Measurements from ENCODE around the gene GTF2H2. TPM values are rescaled to one million over a fixed set of nuclear protein-coding genes. Genes with fewer than 3 reads are reported as not detected.
"Not testable (repeated sequence)": the region's sequence is repeated elsewhere in the genome, so short reads cannot be mapped to it uniquely, and the experiment has no call there.

Gene GTF2H2
- 10 to 100 TPM; 15.6 to 53.3 (median 29.3) TPM for polyA plus RNA-seq (ENCODE audit: insufficient read length in 4 of 4)

DNA sequence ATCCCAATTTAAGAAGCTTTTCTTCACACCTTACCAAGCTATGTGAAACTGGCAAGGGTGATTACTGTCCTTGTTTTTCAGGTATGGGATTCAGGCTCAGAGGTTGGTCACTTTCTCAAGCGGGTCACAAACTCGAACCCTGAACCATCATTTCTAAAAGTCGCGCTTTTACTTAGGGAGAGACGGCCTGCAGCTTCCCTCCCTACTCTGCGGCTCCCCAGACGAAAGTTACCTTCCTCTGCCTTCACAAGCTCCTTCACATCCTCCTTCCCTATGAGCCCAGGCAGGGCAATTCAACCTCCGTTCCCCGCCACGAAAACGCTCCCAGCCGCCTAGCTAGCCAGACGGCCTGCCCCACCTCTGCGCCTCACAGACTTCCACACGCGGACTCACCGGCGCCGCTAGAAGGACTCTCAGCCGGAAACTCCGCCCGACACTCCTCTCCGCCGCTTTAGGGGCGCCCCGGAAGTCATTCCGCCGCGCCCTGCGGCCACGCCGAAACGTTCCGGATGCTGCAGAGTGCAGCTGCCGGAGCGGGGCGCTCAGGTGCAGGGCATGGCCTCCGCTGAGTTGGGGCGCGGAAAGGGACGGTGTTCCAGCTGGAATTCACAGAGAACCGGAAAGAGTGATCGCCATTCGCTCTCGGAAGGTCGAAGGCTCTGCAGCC, at the start of gene GTF2H2:
GTF2H2 (minus strand) TSS at position 415 of the 667 bp plus-strand sequence. CDS start 4,913 bp downstream, outside the sequence.
- DNase-seq (ENCODE audit: low read depth in 4 of 4, low spot score in 2 of 4) = not testable (repeated sequence)

DNA sequence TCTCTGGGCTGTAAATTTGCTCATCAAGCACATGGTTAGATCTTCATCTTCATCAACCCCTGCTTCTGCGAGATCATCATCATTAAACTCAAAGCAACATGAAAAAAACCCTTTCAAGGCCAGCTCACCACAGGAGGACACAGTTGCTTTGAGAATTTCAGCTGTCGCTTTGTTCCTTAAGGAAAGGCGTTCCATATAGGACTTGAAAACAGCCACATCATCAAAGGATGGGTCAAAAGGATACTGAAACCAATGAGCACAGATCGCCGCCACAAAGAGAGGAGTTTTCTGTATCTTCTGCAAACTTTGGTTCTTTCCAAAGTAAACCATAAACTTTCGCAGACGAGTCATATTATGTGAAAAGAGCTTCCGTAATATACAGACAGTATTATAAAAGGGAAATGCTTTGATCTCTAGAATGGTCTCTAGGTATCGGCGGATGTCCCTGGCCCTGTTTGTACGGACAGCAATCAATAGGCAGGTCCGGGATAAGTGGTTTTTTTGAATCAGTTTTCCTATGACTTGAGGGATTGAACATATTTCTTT, 42.3 kb upstream of the GTF2H2 start:
- DNase-seq (ENCODE audit: low read depth in 4 of 4, low spot score in 2 of 4) = not testable (repeated sequence)

DNA sequence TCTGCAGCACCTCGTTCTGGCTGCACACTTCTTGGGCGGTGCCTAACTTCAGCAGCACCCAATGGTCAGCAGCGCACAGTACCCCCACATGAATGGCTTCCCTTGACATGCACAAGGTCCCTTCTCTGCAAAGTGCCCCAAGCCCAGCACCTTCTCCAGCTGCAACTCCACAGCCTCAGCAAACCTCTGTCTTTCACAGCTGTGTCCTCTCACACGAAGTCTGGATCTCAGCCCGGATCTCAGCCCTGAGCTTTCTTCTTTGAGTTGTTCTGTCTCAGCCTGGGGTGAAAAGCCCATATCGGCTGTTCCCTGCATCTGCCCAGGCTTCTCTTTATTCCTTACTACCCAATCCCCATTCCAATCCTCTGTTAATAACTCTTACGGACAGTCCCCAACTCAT, 32.5 kb upstream of the GTF2H2 start:
- DNase-seq (ENCODE audit: low read depth in 4 of 4, low spot score in 2 of 4) = not testable (repeated sequence)

DNA sequence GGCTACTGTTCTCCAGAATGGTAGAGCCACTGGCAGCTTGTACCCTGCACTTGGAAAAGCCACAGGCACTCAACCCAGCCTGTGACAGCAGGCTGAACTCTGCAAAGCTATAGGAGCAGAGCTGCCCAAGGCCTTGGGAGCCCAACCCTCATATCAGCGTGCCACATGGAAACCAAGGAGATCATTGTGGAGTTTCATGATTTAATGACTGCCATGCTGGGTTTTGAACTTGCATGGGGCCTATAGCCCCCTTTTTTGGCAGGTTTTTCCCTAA, 30.4 kb upstream of the GTF2H2 start:
- DNase-seq (ENCODE audit: low read depth in 4 of 4, low spot score in 2 of 4) = not testable (repeated sequence)

DNA sequence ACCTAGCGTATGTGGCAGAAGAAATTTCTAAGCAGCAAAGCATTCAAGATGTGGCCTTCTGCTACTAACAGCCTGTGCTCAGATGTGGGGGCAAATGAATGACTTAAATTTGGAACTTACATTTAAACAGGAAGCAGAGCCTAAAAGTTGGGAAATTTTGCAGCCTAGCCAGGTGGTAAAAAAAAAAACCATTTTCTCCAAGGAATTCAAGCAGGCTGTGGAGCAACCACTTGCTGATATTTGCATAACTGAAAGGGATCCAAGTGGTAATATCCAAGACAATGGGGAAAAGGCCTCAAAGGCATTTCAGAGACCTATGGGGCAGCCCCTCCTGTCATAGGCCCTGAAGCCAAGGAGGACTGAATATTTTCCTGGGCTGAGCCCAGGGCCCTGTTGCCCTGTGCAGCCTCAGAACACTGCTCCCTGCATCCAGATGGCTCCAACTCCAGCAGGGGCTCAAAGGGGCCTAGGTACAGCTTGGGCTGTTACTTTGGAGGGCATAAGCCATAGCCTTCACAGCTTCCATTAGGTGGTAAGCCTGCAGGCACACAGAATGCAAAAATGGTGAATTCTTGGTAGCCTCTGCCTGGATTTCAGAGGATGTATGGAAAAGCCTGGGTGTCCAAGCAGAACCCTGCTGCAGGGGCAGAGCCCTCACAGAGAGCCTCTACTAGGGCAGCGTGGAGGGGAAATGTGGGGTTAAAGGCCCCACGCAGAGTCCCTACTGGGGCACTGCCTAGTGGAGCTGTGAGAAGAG, 29.9 kb upstream of the GTF2H2 start:
- DNase-seq (ENCODE audit: low read depth in 4 of 4, low spot score in 2 of 4) = not testable (repeated sequence)

DNA sequence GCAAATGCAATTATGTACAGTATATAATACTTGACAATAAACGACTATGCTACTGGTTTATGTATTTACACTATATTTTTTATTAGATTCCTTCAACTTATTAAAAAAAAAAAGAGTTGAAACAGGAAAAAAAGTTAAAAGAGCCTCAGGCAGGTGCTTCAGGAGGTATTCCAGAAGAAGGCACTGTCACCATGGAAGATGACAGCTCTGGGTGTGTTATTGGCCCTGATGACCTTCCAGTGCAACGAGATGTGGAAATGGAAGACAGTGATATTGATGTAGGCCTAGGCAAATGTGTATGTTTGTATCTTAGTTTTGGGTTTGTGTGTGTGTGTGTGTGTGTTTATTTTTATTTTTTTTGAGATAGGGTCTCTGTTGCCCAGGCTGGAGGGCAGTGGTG, 22.3 kb upstream of the GTF2H2 start:
- DNase-seq (ENCODE audit: low read depth in 4 of 4, low spot score in 2 of 4) = not testable (repeated sequence)

DNA sequence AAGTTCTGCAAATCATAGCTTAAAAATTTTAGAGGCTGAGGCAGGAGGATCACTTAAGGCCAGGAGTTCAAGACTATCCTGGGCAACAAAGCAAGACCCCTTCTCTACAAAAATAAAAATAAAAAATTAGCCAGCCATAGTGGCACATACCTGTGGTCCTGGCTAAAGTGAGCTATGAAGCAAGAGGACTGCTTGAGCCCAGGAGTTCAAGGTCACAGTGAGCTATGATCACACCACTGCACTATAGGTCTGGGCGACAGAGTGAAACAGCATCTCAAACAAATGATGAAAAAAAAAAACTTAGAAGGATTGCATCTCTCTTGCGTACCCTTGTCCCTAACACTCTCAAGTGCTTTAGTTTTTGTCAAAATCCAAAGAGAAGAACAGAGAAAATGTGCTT, 21.3 kb upstream of the GTF2H2 start:
- DNase-seq (ENCODE audit: low read depth in 4 of 4, low spot score in 2 of 4) = not testable (repeated sequence)

DNA sequence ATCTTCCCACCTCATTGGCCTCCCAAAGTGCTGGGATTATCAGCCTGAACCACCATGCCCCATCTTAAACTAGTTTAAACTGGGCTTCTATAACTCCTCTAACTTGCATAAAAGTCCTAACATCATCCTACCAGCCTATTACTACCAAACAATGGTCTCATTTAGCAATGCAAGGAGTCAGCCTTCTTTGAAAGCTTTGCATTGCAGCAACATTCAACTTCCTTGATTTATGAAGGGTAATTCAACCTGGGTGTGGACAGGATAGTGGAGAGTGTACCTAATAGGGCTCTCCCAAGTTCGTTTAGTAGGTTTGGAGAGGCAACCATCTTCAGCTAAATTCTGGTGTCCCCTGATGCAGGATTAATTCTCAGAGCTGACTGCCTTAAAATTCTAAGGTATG, 18.7 kb upstream of the GTF2H2 start:
- not testable (repeated sequence) for DNase-seq (ENCODE audit: low read depth in 4 of 4, low spot score in 2 of 4)

DNA sequence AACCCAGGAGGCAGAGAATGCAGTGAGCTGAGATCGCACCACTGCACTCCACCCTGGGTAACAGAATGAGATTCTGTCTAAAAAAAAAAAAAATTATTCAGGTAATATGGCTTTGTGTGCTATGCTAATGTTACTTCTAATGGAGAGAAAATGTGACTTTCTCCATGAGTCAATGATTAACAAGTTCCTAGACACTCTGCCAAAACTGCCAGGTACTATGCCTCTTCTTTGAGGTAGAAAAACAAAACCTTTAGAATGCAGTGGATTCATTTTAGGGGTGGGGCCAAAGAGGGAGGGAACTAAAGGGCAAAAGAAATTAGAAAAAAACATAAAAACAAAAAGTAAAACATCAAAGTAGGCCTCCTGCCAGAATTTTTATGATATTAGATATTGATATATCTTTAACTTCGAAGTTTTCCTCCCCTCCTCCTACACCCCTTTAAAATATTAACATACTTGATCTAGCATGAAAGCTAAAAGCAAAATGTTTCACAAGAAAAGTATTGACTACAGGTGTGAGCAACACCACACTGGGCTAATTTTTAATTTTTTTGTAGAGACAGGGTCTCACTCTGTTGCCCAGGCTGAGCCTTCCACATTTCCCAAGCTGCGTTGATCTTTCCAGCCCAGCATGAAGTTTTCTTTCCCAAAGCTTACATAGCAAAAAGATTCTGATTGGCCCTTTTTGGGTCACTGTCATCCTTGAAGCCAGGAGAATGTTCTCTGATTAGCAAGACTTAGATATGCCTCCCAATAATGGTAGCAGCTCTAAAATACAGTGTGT, 17.0 kb upstream of the GTF2H2 start:
- DNase-seq (ENCODE audit: low read depth in 4 of 4, low spot score in 2 of 4) = not testable (repeated sequence)

DNA sequence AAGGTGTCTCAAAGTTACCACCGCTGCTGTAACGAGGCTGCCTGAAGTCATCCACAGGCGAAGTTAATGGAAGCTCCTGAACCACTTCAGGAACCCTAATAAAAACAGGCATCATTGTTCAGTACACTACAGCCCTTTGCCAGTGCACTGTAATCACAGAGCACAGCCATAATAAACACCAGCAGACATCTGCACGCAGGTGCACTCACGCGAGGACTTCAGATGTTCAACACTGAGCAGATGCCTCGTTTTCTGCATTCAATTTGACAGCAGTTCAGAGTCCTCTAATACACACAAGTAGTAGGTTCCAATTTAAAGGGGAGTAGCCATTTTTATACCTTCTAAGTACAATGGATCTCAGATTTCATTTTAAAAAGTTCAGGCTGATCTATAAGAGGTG, 15.4 kb upstream of the GTF2H2 start:
- not testable (repeated sequence) for DNase-seq (ENCODE audit: low read depth in 4 of 4, low spot score in 2 of 4)

DNA sequence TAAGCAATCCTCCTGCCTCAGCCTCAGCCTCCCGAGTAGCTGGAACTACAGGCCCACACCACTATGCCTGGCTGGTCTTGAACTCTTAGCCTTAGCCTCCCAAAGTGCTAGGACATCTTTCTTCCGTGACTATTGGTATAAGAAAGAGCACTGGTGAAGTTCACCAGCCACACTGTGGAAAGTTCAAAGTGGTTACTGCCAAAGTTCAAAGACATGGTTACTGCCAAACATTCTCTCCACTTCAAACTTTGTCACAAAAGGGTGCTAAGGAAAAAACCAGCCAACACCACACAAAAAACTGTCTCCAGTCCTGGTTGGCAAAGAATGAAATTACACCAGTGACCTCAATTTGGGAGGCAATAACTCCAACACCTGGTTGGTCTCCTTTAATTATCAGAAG, 14.9 kb upstream of the GTF2H2 start:
- not testable (repeated sequence) for DNase-seq (ENCODE audit: low read depth in 4 of 4, low spot score in 2 of 4)

DNA sequence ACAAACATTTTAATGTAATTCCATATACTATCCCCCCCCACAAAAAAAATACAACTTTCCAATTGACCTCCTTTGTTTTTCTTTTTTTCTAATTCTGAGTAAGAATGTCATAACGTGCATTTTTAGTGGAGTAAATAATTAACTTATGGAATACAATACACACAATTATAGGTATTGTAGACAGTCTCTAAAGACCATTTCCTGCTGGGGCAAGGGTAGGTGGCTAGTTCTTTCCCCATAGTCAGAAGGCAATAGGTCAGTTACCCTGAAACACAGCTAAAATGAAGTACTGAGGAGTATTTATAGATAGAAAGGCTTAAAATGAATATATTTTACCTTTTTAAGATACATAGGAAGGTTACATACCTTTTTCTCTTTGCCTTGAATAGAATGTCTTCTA, 6.2 kb downstream of the GTF2H2 start:
- DNase-seq (ENCODE audit: low read depth in 4 of 4, low spot score in 2 of 4) = not testable (repeated sequence)

DNA sequence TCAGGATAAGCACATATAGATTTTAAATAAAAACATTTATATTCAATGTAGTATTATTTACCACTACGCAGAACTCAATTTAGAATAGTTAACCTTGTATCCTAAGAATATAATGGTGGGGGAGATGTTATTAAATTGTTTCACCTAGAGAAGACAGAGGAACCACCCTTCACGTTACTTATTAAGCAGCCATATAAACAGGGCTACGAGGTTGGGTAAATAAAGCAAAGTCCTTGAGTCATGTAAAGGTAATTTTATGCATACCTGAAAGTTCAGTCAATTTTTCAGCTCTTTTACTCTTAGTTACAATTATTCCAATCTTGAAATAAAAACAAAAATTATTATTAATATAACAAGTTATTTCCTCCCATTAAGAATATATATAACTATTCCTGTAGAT, 8.1 kb downstream of the GTF2H2 start:
- not testable (repeated sequence) for DNase-seq (ENCODE audit: low read depth in 4 of 4, low spot score in 2 of 4)

DNA sequence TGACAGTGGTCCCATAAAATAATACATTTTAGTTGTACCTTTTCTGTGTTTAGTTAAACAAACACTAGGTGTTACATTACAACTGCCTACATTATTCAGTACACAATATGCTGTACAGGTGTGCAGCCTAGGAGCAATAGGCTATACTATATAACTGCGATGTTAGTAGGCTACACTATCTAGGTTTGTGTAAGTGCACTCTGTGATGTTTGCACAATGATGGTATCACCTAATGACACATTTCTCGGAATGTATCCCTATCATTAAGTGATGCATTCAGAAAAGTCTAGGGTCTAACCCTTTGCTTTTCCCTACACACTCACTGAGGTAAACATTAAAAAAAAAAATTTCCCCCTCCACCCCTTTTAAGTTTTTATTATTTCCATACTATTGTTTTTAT, 22.7 kb downstream of the GTF2H2 start:
- DNase-seq (ENCODE audit: low read depth in 4 of 4, low spot score in 2 of 4) = not testable (repeated sequence)

DNA sequence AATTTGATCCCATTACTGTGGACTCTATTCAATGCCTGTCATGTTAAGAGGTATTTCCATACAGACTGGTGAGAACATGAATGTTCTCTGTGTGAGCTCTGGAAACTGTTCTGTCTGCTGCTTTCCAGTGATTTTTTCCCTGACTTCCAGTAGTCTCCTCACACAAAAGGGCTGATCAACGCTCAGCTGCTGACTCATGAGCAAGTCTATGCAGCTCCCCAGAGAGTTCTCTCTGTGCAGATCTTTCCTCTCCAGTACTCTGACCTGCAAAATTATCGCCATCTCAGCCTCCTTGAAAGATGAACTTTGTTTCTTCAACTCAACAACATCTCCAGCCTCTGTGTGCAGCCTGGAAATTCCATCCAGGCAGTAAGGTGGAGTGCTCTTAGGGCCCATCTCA, 23.3 kb downstream of the GTF2H2 start:
- not testable (repeated sequence) for DNase-seq (ENCODE audit: low read depth in 4 of 4, low spot score in 2 of 4)

DNA sequence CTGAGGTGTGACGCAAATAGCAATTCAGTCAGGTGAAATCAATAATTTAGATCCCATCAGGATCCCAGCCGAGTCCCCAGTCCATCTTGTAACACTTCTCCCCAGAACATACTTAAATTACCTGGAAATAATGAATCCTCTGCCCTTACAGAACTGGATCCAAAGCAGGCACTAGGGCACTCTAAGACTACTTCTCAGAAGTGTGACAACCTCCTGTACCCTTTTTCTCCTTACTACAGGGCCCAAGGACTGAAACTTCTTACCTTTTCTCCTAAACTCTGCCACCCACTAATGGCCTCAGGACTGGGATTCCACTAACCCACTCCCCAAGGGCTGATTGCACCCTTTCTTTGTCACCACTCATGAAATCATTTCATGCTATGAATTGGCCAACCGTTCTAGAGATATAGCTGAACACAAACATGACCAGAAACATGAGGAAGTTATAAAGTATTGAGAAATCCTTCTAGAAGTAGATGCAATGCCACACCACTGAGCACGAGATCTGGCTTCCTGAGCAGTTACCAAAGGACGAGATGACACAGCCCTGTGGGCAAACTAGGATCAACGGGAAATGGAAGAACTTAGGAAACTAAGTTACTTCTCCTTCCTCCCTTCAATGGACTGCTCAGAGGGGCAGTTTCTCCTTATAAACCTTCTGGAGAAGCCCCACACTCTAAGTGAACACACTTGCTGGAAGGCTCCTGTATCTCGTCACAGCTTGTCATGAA, 36.3 kb downstream of the GTF2H2 start:
- DNase-seq (ENCODE audit: low read depth in 4 of 4, low spot score in 2 of 4) = not testable (repeated sequence)

DNA sequence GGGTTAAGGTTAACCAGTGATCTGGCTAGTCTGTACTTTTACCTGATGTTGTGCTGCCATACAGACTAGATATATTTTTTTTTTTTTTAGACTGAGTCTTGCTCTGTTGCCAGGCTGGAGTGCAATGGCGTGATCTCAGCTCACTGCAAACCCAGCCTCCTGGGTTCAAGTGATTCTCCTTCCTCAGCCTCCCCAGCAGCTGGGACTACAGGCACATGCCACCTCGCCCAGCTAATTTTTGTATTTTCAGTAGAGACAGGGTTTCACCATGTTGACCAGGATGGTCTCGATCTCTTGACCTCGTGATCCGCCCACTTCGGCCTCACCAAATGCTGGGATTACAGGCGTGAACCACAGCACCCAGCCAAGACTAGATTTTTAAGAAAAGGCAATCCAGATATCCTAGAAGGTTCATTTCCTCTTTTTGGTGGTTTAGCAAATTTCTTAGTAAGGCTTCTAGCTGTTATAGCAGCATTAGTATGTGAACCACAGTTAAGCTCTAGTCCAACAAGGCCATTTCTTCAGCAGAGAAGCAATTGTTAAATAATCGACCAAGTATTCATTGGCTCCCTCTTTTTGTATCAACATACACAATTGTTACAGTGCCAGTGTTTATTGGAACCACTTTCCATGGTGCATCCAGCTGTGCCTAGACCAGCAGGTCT, 42.1 kb downstream of the GTF2H2 start, which contains the start of gene NAIP:
NAIP (minus strand) TSS at position 51 of the 665 bp plus-strand sequence. CDS start 12,424 bp downstream, outside the sequence.
- DNase-seq (ENCODE audit: low read depth in 4 of 4, low spot score in 2 of 4) = not testable (repeated sequence)

DNA sequence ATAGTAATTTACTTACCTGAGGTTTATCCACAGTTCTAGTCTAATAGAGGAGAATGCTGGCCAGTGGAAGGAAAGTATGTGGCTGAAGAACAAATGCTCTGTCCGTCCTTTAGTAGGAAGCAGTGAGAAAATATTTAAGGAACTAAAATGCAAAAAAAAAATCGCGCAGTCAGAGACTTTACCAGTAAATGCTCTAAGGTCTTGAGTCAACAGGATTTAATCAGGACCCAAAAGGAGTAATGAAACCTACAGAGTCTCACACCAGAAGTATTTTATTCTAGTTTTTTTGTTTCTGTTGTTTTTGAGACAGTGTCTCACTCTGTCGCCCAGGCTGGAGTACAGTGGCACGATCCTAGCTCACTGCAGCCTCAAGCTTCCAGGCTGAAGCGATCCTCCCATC, 46.8 kb downstream of the GTF2H2 start:
- DNase-seq (ENCODE audit: low read depth in 4 of 4, low spot score in 2 of 4) = not testable (repeated sequence)

DNA sequence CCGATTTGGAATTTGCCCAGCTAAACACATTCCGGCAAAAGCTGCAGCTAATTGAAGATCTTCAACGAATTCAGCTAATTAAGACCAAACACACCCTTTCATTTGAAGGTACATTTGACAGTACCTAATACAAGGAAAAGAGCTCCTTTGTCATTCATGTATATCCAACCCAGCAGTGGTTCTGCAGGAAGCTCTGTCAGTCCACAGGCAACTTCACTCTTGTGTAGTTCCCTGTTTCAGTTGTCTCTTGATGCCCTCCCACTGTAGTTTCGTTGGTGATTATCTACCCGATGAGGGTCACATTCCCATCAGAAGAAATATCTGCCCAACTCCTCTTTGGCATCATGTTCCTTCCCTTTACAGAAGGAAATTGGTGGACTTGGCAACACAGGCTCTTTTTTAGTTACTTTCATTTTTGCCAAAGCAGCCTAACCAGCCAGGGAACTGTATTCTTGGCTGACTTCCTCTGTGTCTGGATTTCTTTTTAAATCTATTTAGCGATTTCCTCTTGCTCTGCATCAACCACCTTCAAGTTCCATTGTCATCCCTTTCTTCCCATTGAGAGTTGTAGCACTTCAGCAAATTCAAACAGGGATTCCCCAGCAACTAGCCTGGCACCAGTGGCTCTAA, 49.0 kb downstream of the GTF2H2 start:
- DNase-seq (ENCODE audit: low read depth in 4 of 4, low spot score in 2 of 4) = not testable (repeated sequence)

Measured in left renal cortex interstitium (tissue), 4 donors.